NK-92 (cell line): ENCODE data around the gene BAG5.

Source experiments
- DNase-seq: peaks from one replicate; lab custom pipeline; 2025; ENCODE audit not compliant: unreplicated experiment; lab: John Stamatoyannopoulos, UW

BAG5 gene

DNA sequence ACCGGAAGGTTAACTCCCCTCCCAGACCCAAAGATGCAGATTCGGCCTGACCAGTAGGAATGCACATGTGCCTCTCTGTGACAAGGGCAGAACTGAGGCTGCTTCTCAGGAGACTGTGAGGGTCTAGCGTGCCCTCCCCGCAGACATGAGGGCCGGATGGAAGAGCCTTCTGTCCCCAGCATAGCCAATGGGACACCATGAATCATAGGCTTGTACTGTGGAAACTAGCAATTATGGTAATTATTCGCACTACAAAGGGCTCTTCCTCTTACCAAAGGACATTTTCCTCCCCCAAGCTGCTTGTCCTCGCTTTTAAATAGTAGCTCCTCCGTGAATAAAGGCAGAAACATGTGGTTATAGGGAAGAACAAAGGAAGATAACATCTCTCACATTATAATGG, 6.5 kb upstream of the BAG5 start:
- DNase-seq, result no peak

DNA sequence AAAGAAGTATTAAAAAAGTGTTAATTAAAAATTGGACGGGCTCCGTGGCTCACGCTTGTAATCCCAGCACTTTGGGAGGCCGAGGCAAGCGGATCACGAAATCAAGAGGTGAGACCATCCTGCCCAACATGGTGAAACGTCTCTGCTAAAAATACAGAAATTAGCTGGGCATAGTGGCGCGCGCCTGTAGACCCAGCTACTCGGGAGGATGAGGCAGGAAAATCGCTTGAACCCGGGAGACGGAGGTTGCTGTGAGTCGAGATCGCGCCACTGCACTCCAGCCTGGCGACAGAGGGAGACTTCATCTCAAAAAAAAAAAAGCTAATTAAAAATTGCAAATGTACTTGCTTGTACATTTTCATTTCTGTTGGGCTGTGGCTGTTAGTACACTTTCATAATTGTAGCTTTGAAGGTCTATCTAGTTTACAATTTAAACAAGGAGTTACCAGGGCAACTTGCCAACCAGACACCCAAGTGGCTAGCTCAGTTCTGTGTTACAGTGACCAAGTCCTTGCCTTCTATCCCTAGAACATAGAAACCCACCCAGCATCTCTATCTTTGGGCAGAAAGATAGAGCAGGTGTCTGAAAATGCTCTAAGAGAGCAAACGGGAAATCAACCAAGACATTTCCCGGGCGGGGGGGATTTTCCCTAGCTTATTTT, 1.5 kb upstream of the BAG5 start:
- DNase-seq, result no peak

DNA sequence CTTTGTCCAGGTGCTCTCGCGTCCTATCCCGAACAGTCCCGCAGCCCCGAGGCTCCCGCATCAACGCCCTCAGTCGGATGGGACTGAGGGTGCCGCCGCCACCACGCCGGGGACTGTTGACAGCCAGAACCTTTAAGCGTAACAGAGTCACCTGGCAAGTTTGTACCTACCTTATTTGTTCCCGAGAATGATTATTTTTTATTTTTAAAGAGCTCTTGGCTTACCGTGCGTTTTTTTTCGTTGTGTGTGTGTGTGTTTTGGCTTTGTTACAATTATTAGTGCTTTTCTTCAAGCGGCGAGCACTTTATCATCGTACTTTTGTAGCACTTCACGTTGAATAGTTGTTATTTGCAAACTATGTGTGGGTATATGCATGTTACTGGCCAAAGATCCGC, 766 bp upstream of the BAG5 start:
- no peak for DNase-seq

GRCh38 chr14:103562179-103562428, 353 bp downstream of the BAG5 start:
- no peak for DNase-seq

DNA sequence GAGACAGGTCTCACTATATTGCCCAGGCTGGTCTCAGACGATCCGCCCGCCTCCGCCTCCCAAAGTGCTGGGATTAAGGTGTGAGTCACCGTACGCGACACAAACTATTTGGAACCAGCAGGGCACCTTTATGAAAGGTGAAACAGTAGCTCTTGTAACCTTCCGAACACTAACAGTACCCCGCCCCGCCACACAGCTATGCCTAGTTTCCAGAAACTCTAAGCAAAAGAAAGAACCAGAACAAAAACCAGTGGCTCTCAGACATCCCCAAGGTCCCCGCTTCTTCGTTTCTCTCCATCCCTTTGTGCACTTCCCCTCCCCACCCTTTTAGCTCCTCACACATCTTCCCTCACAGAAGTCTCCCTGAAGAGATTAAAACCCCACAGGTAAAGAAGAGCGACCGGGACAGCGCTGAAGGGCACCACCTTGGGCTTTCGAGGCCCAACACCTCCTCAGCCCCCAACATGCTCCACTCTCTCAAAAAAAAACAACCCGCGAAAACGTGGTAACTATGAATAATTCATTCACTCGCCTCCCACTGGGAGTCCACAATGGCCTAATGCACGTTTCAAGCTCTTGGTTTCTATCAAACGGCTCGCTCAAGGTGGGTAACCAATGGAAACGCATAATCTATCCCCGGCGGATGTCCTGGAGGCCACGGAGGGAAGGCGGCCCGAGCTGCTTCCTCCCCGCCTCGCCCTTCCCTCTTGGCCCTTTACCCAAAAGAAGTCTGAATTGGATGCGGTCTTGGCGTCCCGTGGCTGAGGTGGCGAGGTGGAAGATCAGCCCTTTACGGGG, 877 bp downstream of the BAG5 start:
- DNase-seq, result no peak

DNA sequence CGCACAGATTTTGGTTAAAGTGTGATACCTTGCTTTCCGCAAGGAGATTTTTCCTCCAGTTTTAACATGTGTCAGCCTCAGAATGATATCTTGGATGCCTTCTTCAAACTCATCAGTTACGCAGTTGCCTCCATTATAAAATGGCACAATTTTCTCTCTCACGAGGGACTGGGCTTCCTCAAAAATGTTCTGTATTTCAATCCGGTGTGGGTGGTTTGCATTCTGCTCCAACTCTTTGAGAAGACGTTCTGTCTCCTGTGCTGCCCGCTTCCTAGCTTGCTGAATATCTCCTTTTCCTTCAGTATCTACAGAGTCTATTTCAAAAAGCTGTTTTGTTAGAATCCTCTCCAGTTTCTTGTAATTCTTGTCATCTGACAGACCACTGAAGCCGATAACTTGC, 1.8 kb downstream of the BAG5 start:
- DNase-seq, result no peak

- no peak for DNase-seq
Measured at GRCh38 chr14:103559766-103560165, 2.7 kb downstream of the BAG5 start.

DNA sequence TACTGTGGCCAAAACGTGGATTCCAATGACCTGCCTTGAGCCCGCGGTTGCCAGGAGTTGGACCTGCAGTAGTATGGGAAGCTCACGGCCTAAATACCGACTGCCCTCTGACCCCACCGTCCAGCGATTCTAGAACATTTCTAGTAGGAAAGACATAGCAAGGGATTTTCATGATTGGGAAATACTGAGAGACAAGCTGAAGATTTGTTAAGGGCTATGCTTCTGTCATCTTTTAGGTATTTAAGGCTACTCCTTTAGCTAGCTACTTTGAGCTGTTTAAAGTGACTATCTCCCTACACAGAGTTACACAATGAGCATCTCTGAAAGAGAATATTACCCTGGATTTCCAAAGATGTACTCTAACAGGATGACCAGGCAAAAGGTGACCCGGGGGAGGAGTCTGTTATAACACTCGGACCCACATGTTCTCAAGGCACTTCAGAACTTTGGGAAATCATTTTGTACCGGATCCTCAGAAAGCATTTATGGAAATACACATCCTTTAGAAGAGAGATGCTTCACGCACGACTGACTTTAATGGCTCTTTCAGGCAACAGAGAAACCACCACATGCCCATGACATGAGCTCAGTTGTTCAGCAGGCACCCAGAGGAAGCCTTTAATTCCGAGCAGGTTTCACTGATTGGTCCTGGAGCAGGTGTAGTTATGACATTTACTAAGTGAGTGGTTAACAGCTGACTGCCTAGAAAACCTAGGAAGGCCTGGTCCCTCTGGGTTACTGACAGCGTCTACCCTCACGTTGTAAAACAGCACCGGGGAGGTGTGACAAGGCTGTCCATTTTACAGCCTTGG, 4.2 kb downstream of the BAG5 start:
- no peak for DNase-seq

- DNase-seq, result no peak
Measured at GRCh38 chr14:103556946-103557758, 5.3 kb downstream of the BAG5 start.

GRCh38 chr14:103555559-103556337, 6.7 kb downstream of the BAG5 start:
- DNase-seq, result no peak

DNA sequence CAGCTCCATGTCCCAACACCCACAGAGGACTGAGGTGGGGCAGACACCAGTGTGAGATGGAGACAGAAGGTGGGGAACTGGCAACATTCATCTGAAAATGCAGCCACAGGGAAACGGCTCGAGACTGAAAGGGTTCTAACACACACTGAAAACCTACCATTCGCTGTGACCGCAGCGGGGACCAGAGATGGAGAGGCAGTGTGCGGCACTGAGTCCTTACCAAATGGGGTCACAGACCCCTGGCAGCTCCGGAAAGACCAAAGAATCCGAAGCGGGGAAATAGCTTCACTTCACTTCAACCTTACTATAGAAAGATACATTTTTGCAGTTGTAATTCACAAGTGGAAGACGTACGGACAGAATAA, 9.6 kb downstream of the BAG5 start:
- DNase-seq, result no peak

DNA sequence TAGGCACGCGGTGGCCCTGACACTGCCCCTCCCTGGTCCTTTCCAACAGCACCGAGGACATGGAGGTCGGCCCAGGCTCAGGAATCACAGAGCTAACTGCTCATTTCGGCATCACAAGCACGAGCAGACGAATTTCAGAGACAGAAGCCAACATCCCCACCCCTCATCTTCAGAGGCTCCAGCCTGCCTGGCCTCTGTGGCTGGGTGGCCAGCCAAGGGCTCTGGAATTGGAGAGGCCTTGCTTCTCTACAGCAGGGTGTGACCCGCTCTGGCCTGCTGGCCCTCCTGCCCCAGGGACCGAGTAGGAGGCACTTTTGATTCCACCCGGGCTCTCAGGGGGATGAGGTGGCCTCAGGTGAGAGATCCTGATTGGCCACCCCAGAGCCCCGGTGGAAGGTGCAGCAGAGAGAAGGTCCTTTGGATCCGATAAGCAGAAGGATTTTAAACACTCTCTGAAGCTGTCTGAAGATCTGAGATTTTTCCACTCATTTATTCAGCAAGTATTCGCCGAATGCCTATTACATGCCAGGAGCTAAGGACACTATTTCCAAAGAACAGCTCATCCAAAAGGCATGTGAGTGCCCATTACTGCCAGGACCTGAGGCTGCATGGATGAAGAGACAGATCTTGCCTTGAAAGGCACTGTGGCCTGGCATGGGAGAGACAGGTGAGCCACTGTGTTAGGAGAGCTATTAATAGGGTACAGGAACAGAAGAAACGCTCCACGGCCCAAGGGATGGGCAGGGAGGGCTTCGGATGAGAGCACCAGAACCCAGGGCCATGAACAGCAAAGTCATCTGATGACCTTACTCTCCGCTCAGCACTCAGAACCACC, 10.2 kb downstream of the BAG5 start:
- DNase-seq, result no peak

GRCh38 chr14:103551338-103551762, 11.1 kb downstream of the BAG5 start:
- no peak for DNase-seq

GRCh38 chr14:103550451-103551337, 11.8 kb downstream of the BAG5 start:
- no peak for DNase-seq

DNA sequence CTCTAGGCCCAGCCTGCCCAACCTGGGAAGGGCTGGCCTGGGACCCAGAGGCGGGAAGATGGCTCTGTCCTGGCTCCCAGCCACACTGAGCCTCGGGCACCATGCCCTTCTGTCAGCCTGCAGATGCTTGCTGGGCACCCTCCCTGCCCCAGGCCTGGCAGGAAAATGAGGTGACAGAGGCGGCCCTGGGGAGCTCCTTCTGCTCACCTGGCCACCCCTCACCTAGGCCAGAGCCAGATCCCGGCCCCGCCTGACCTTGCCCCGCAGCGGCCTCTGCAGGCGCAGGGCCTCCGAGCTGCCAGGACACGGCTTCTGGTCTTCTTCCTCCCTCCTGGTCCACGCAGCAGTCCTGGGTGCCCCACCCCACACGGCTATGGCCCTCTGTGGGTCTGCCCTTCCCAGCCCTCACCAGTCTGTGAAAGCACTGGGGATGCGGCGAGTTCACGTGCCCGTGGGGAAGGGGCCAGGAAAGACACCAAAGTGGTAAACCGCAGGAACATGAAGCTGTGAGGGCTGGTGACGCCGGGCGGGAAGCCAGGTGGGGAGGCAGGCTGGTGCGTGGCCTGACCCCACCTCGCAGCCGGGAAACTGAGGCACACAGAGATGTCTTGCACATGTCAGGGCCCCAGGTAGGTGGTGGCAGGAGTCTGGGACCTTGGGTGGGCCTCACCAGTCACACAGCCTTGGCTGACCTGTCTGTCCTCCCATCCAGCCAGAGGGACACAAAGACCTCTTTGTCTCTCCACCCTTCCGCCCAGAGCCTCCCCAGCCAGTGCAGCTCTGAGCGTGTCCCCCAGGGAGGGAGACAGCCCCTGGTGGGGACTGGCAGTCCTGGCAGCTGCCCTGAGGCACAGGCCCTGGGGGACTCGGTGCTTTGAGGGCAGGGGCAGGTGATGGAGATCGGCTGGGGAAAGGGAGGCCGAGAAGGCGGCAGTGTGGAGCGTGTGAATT, 12.8 kb downstream of the BAG5 start:
- DNase-seq, result no peak

DNA sequence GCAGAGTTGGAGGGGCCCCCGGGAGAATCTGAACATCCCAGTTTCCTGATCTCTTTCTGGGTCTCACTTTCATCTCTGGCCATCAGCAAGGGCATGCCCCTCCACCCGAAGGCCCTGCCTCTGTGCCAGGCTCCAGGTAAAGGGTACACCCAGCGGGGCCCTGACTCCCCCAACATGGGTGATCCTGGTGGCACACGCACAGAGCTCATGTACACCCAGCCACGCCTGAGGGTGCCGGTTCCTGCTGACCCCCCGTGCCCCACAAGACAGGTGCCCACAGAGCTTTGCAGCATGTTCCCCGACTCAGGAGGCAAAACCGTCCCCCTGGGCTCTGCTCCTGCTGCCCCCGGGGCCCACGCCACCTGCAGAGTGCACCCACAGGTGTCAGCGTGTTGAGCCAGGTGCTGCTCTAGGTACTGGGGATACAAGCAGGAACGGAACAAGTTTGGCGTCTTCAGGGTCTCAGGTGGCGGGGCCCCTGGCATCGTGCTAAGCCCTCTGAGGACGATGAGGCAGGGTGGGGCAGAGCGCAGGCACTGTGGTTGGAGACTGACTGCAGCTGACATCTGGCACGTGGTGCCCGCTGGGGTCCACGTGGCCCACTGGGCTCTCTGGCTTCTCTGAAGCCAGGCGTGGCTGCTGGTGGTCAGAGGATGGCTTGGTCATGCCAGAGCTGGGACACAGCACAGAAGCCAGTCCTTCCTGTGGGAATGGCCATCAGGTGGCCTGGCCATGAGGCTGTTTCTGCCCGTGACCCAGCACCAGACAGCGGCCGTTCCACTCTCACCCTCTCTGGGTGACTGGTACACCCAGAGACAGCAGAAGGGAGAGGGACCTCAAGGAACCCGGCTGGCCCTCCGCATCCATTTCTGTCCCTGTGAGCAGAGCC, 13.8 kb downstream of the BAG5 start:
- no peak for DNase-seq
